ENCODE results near the gene TMCO4.

TMCO4 gene

GRCh38 chr1:19633106-19633505 is 166.6 kb downstream of the TMCO4 start:
- DNase-seq, result no peak

Data from eye (tissue), 1 donor.